HEK293 (cell line): ENCODE results near the gene MVB12A.
A peak's percentile ranks its signal among the peaks of the same experiment; 100 is the strongest.

Source experiments
- CTCF ChIA-PET: fragments of 350-600 bp; formaldehyde crosslinking; extraction: SDS; loops from one replicate; lab custom pipeline; 2021; ENCODE audit warnings: antibody characterized with exemption; lab: Yijun Ruan, JAX
- POLR2A ChIA-PET: fragments of 300-600 bp; formaldehyde crosslinking; extraction: SDS; loops from one replicate; lab custom pipeline; 2020; ENCODE audit warnings: antibody characterized with exemption, inconsistent platforms; lab: Yijun Ruan, JAX
- H3K27ac ChIP-seq: fragments of 200-500 bp; sonication (Bioruptor generic); 2 replicates; pipeline ENCODE4 v1.5.1; 2014; ENCODE audit warnings: low read depth, low read length, control low read depth, inconsistent platforms; ENCODE audit errors: extremely low read depth
- H3K36me3 ChIP-seq, 2 experiments: fragments of 200-500 bp in 1 of 2; sonication (Bioruptor generic) in 1 of 2; 1 replicate in 1 of 2; 2 replicates in 1 of 2; pipeline ENCODE4 v1.5.1; 2014 to 2017; ENCODE audit warnings: inconsistent platforms in 2 of 2, low read length in 2 of 2; ENCODE audit not compliant: control insufficient read depth in 2 of 2, insufficient read depth in 1 of 2
- H3K4me1 ChIP-seq: fragments of 200-500 bp; sonication (Bioruptor generic); 2 replicates; pipeline ENCODE4 v1.5.1; 2014; ENCODE audit warnings: mild to moderate bottlenecking, low read length, inconsistent platforms; ENCODE audit not compliant: control insufficient read depth, insufficient read depth
- H3K4me3 ChIP-seq: 2 replicates; pipeline ENCODE4 v1.5.1; 2011; ENCODE audit warnings: low read depth, mild to moderate bottlenecking, control low read depth, low read length, moderate library complexity
- H3K9me3 ChIP-seq: fragments of 200-500 bp; sonication (Bioruptor generic); 2 replicates; pipeline ENCODE4 v1.5.1; 2014; ENCODE audit warnings: low read depth, low read length, inconsistent platforms; ENCODE audit not compliant: control insufficient read depth, insufficient read depth
- ATF2 ChIP-seq: fragments of 450-650 bp; formaldehyde crosslinking; IDR thresholded peaks from 2 replicates; pipeline ENCODE4 v1.5.1; 2016; ENCODE audit warnings: missing biosample characterization, missing genetic modification characterization, low read depth
- IKZF3 ChIP-seq: fragments of 450-650 bp; IDR thresholded peaks from 2 replicates; pipeline ENCODE4 v1.5.0; 2018; ENCODE audit warnings: missing biosample characterization, mild to moderate bottlenecking, missing genetic modification characterization, moderate library complexity
- MEIS1 ChIP-seq: sonication (generic); formaldehyde crosslinking; IDR thresholded peaks from 2 replicates; pipeline ENCODE4 v1.8.1; 2022; ENCODE audit warnings: missing genetic modification reagents, mild to moderate bottlenecking, borderline replicate concordance
- SP2 ChIP-seq: fragments of 450-650 bp; formaldehyde crosslinking; IDR thresholded peaks from 2 replicates; pipeline ENCODE4 v1.5.1; 2016; ENCODE audit warnings: missing biosample characterization, missing genetic modification characterization
- ZNF114 ChIP-seq: fragments of 450-650 bp; formaldehyde crosslinking; IDR thresholded peaks from 2 replicates; pipeline ENCODE4 v1.5.0; 2017; ENCODE audit warnings: missing biosample characterization, missing genetic modification characterization
- ZNF16 ChIP-seq: fragments of 450-650 bp; formaldehyde crosslinking; IDR thresholded peaks from 2 replicates; pipeline ENCODE4 v1.5.1; 2016; ENCODE audit warnings: low read depth, missing biosample characterization, missing genetic modification characterization
- ZNF19 ChIP-seq: fragments of 450-650 bp; formaldehyde crosslinking; IDR thresholded peaks from 2 replicates; pipeline ENCODE4; 2016; ENCODE audit warnings: missing biosample characterization, missing genetic modification characterization, low read depth
- ZNF211 ChIP-seq: fragments of 450-650 bp; formaldehyde crosslinking; IDR thresholded peaks from 2 replicates; pipeline ENCODE4 v1.5.1; 2016; ENCODE audit warnings: low read depth, missing biosample characterization, missing genetic modification characterization
- ZNF223 ChIP-seq: fragments of 450-650 bp; formaldehyde crosslinking; IDR thresholded peaks from 2 replicates; pipeline ENCODE4 v1.5.1; 2016; ENCODE audit warnings: missing biosample characterization, missing genetic modification characterization
- ZNF239 ChIP-seq: fragments of 450-650 bp; formaldehyde crosslinking; IDR thresholded peaks from 2 replicates; pipeline ENCODE4 v1.5.1; 2016; ENCODE audit warnings: missing biosample characterization, missing genetic modification characterization
- ZNF24 ChIP-seq: fragments of 450-650 bp; formaldehyde crosslinking; IDR thresholded peaks from 2 replicates; pipeline ENCODE4 v1.5.1; 2016; ENCODE audit warnings: missing biosample characterization, missing genetic modification characterization
- ZNF311 ChIP-seq: fragments of 450-650 bp; formaldehyde crosslinking; IDR thresholded peaks from 2 replicates; pipeline ENCODE4 v1.5.1; 2017; ENCODE audit warnings: missing biosample characterization, missing genetic modification characterization, borderline replicate concordance
- ZNF335 ChIP-seq: fragments of 450-650 bp; formaldehyde crosslinking; conservative IDR thresholded peaks from 2 replicates; pipeline ENCODE4 v1.5.1; 2016; ENCODE audit warnings: missing biosample characterization, missing genetic modification characterization
- ZNF366 ChIP-seq: fragments of 450-650 bp; formaldehyde crosslinking; conservative IDR thresholded peaks from 2 replicates; pipeline ENCODE4 v1.5.1; 2016; ENCODE audit warnings: missing biosample characterization, missing genetic modification characterization
- ZNF398 ChIP-seq: fragments of 450-650 bp; formaldehyde crosslinking; IDR thresholded peaks from 2 replicates; pipeline ENCODE4 v1.5.1; 2017; ENCODE audit warnings: missing biosample characterization, missing genetic modification characterization
- ZNF404 ChIP-seq: fragments of 450-650 bp; formaldehyde crosslinking; IDR thresholded peaks from 2 replicates; pipeline ENCODE4 v1.5.1; 2017; ENCODE audit warnings: missing biosample characterization, missing genetic modification characterization
- ZNF433 ChIP-seq: fragments of 450-650 bp; formaldehyde crosslinking; IDR thresholded peaks from 2 replicates; pipeline ENCODE4 v1.5.1; 2016; ENCODE audit warnings: missing biosample characterization, missing genetic modification characterization, low read depth
- ZNF514 ChIP-seq: fragments of 450-650 bp; formaldehyde crosslinking; IDR thresholded peaks from 2 replicates; pipeline ENCODE4 v1.5.1; 2016; ENCODE audit warnings: missing biosample characterization, missing genetic modification characterization
- ZNF544 ChIP-seq: fragments of 450-650 bp; formaldehyde crosslinking; IDR thresholded peaks from 2 replicates; pipeline ENCODE4 v1.5.0; 2017; ENCODE audit warnings: missing biosample characterization, missing genetic modification characterization
- ZNF560 ChIP-seq: fragments of 450-650 bp; formaldehyde crosslinking; IDR thresholded peaks from 2 replicates; pipeline ENCODE4 v1.5.1; 2017; ENCODE audit warnings: missing biosample characterization, missing genetic modification characterization, borderline replicate concordance
- ZNF704 ChIP-seq: fragments of 450-650 bp; formaldehyde crosslinking; IDR thresholded peaks from 2 replicates; pipeline ENCODE4 v1.5.1; 2016; ENCODE audit warnings: missing biosample characterization, missing genetic modification characterization
- TF ChIP-seq, protein P1 (sequence below): fragments of 450-650 bp; formaldehyde crosslinking; IDR thresholded peaks from 2 replicates; pipeline ENCODE4 v1.5.1; 2017; ENCODE audit warnings: missing biosample characterization, mild to moderate bottlenecking, missing genetic modification characterization, moderate library complexity
- TF ChIP-seq, protein P2 (sequence below): fragments of 450-650 bp; formaldehyde crosslinking; IDR thresholded peaks from 2 replicates; pipeline ENCODE4 v1.5.1; 2016; ENCODE audit warnings: missing biosample characterization, missing genetic modification characterization
- TF ChIP-seq, protein P3 (sequence below): fragments of 450-650 bp; formaldehyde crosslinking; IDR thresholded peaks from 2 replicates; pipeline ENCODE4 v1.5.1; 2016; ENCODE audit warnings: missing biosample characterization, missing genetic modification characterization
- TF ChIP-seq, protein P4 (sequence below): fragments of 450-650 bp; formaldehyde crosslinking; IDR thresholded peaks from 2 replicates; pipeline ENCODE4 v1.5.1; 2017; ENCODE audit warnings: missing biosample characterization, missing genetic modification characterization

MVB12A gene

GRCh38 chr19:17445526-17446165 is 25.8 kb downstream of the MVB12A start (continued):
- TF ChIP-seq, protein P1, sequence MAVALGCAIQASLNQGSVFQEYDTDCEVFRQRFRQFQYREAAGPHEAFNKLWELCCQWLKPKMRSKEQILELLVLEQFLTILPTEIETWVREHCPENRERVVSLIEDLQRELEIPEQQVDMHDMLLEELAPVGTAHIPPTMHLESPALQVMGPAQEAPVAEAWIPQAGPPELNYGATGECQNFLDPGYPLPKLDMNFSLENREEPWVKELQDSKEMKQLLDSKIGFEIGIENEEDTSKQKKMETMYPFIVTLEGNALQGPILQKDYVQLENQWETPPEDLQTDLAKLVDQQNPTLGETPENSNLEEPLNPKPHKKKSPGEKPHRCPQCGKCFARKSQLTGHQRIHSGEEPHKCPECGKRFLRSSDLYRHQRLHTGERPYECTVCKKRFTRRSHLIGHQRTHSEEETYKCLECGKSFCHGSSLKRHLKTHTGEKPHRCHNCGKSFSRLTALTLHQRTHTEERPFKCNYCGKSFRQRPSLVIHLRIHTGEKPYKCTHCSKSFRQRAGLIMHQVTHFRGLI (tag by site-specific recombination) = no peak
- TF ChIP-seq, protein P2, sequence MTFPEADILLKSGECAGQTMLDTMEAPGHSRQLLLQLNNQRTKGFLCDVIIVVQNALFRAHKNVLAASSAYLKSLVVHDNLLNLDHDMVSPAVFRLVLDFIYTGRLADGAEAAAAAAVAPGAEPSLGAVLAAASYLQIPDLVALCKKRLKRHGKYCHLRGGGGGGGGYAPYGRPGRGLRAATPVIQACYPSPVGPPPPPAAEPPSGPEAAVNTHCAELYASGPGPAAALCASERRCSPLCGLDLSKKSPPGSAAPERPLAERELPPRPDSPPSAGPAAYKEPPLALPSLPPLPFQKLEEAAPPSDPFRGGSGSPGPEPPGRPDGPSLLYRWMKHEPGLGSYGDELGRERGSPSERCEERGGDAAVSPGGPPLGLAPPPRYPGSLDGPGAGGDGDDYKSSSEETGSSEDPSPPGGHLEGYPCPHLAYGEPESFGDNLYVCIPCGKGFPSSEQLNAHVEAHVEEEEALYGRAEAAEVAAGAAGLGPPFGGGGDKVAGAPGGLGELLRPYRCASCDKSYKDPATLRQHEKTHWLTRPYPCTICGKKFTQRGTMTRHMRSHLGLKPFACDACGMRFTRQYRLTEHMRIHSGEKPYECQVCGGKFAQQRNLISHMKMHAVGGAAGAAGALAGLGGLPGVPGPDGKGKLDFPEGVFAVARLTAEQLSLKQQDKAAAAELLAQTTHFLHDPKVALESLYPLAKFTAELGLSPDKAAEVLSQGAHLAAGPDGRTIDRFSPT (tag by site-specific recombination) = no peak
- TF ChIP-seq ZNF560 (tag by site-specific recombination) (no peak), ZNF404 (tag by site-specific recombination) (no peak), ZNF239 (no peak), ZNF24 (tag by site-specific recombination) (no peak)
- TF ChIP-seq, protein P3, sequence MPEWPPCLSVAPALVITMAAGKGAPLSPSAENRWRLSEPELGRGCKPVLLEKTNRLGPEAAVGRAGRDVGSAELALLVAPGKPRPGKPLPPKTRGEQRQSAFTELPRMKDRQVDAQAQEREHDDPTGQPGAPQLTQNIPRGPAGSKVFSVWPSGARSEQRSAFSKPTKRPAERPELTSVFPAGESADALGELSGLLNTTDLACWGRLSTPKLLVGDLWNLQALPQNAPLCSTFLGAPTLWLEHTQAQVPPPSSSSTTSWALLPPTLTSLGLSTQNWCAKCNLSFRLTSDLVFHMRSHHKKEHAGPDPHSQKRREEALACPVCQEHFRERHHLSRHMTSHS (tag by site-specific recombination) = no peak

DNA sequence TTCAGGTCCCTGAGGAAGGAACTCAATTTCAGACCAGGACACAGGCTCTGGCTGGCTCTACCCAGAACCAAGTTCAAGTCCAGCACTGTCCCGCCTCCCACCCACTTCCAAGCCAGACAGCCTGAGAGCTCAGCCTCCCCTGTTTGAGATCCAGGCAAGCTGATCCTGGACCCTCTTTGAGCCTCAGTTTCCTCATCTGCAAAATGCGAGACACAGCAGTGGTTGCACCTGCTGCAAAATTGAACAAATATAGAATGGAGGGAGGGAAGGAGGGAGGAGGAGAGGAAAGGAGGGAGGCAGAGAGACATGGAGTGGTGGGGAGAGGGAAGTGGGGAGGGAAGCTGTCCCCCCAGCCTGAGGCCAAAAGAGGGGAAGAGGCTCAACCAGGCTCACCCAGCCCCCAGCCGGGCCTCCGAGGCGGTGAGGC is 27.9 kb downstream of the MVB12A start:
- H3K27ac ChIP-seq = peak overlapping the region; percentile 21; the same call in 1 of the 2 replicates
- POLR2A ChIA-PET = interaction anchor here (0.6 to 1.2 kb wide), 3 partner anchors 108 to 619 kb away, joined by 3 to 8 read pairs (median 4); partner anchors contain the start of gene RPL18A
- no peak for TF ChIP-seq ZNF19 (tag by site-specific recombination)
- TF ChIP-seq ZNF335 (tag by site-specific recombination) = peak; percentile 40
- TF ChIP-seq, protein P4, sequence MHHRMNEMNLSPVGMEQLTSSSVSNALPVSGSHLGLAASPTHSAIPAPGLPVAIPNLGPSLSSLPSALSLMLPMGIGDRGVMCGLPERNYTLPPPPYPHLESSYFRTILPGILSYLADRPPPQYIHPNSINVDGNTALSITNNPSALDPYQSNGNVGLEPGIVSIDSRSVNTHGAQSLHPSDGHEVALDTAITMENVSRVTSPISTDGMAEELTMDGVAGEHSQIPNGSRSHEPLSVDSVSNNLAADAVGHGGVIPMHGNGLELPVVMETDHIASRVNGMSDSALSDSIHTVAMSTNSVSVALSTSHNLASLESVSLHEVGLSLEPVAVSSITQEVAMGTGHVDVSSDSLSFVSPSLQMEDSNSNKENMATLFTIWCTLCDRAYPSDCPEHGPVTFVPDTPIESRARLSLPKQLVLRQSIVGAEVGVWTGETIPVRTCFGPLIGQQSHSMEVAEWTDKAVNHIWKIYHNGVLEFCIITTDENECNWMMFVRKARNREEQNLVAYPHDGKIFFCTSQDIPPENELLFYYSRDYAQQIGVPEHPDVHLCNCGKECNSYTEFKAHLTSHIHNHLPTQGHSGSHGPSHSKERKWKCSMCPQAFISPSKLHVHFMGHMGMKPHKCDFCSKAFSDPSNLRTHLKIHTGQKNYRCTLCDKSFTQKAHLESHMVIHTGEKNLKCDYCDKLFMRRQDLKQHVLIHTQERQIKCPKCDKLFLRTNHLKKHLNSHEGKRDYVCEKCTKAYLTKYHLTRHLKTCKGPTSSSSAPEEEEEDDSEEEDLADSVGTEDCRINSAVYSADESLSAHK = no peak
- TF ChIP-seq ZNF433 = no peak
- TF ChIP-seq SP2 = peak; percentile 21; the same call in 1 of the 2 replicates
- peak; percentile 94 for TF ChIP-seq ZNF366 (tag by site-specific recombination)
- no peak for TF ChIP-seq ZNF514 (tag by site-specific recombination)
- TF ChIP-seq ZNF211 = no peak
- TF ChIP-seq ZNF544 (tag by site-specific recombination) = no peak
- no peak for TF ChIP-seq ZNF704
- TF ChIP-seq MEIS1 (CRISPR knock-in tag) = no peak
- peak; percentile 92 for TF ChIP-seq ZNF223 (tag by site-specific recombination)
- TF ChIP-seq ZNF311 (tag by site-specific recombination) = no peak
- no peak for TF ChIP-seq ZNF114 (tag by site-specific recombination)
- TF ChIP-seq ZNF398 (tag by site-specific recombination) = peak; percentile 98
- TF ChIP-seq IKZF3 = no peak
- no peak for TF ChIP-seq ATF2 (tag by site-specific recombination)
- TF ChIP-seq ZNF16 (tag by site-specific recombination) = no peak

More for the DNA sequence above, 27.9 kb downstream of the MVB12A start:
- Histone ChIP-seq H3K4me1 (no peaks in the 10 kb centered on the region), H3K36me3 (no peaks in the 10 kb centered on the region; a peak in 1 of 3 replicates), H3K4me3 (peak overlapping the region; percentile 13), H3K9me3 (no peaks in the 10 kb centered on the region)
- CTCF ChIA-PET = interaction anchor here (0.5 to 3.2 kb wide), 9 partner anchors 10 to 971 kb away, joined by 3 to 21 read pairs (median 4); no protein-coding TSS in a partner anchor
